Keratinocyte (primary cell): Measurements from ENCODE around the gene VDAC2. TPM values are rescaled to one million over a fixed set of nuclear protein-coding genes. Genes with fewer than 3 reads are reported as not detected.

Source experiments
- DNase-seq: peaks from one replicate; pipeline ENCODE4 v3.0.0-alpha.2; 2011; ENCODE audit warnings: low read depth, missing footprints, low spot score
- FAIRE-seq: peaks from 2 replicates; lab custom pipeline; 2011; peaks lifted over from hg19 to GRCh38; lab: Jason Lieb, UNC
- H2AFZ ChIP-seq: 2 replicates; pipeline ENCODE4 v1.6.0; 2012; ENCODE audit warnings: low read length, control low read depth, inconsistent platforms; ENCODE audit not compliant: control insufficient read depth
- H3K27ac ChIP-seq: 2 replicates; pipeline ENCODE4 v1.5.1; 2011; ENCODE audit warnings: low read length; ENCODE audit not compliant: control insufficient read depth, insufficient read depth
- H3K27me3 ChIP-seq: 3 replicates; pipeline ENCODE4 v1.6.0; 2011; ENCODE audit warnings: low read length; ENCODE audit not compliant: control insufficient read depth, insufficient read depth; ENCODE audit errors: extremely low read depth
- H3K36me3 ChIP-seq, 2 experiments: 2 replicates in 1 of 2; 3 replicates in 1 of 2; pipeline ENCODE4 v1.5.1; 2011; ENCODE audit warnings: low read length in 2 of 2, mild to moderate bottlenecking in 1 of 2; ENCODE audit not compliant: control insufficient read depth in 2 of 2, insufficient read depth in 2 of 2; ENCODE audit errors: extremely low read depth in 1 of 2
- H3K4me1 ChIP-seq: 3 replicates; pipeline ENCODE4 v1.5.1; 2011; ENCODE audit warnings: low read length; ENCODE audit not compliant: control insufficient read depth, insufficient read depth; ENCODE audit errors: extremely low read depth
- H3K4me2 ChIP-seq: 3 replicates; pipeline ENCODE4 v1.6.0; 2011; ENCODE audit warnings: low read depth, low read length; ENCODE audit not compliant: control insufficient read depth, insufficient read depth; ENCODE audit errors: extremely low read depth
- H3K4me3 ChIP-seq, 3 experiments: fragments of 200-600 bp in 1 of 3; sonication (generic) in 1 of 3; 2 replicates in 2 of 3; 3 replicates in 1 of 3; pipeline ENCODE4 v1.5.1; 2011 to 2016; ENCODE audit warnings: low read length in 3 of 3, mild to moderate bottlenecking in 3 of 3, control low read depth in 2 of 3, inconsistent platforms in 1 of 3, low read depth in 1 of 3, mixed read lengths in 1 of 3, mixed run types in 1 of 3, moderate library complexity in 1 of 3; ENCODE audit not compliant: control insufficient read depth in 2 of 3, insufficient read depth in 2 of 3; ENCODE audit errors: extremely low read depth in 1 of 3
- H3K79me2 ChIP-seq: 2 replicates; pipeline ENCODE4 v1.6.0; 2012; ENCODE audit warnings: low read length; ENCODE audit not compliant: control insufficient read depth, insufficient read depth
- H3K9ac ChIP-seq: 3 replicates; pipeline ENCODE4 v1.6.0; 2011; ENCODE audit warnings: low read length; ENCODE audit not compliant: control insufficient read depth, insufficient read depth; ENCODE audit errors: extremely low read depth
- H3K9me1 ChIP-seq: 3 replicates; pipeline ENCODE4 v1.6.0; 2011; ENCODE audit warnings: low read length; ENCODE audit not compliant: control insufficient read depth, insufficient read depth; ENCODE audit errors: extremely low read depth
- H3K9me3 ChIP-seq: 2 replicates; pipeline ENCODE4 v1.5.1; 2012; ENCODE audit warnings: low read depth, low read length; ENCODE audit not compliant: control insufficient read depth
- H4K20me1 ChIP-seq: 3 replicates; pipeline ENCODE4 v1.6.0; 2011; ENCODE audit warnings: low read length; ENCODE audit not compliant: control insufficient read depth, insufficient read depth; ENCODE audit errors: extremely low read depth
- CTCF ChIP-seq, 3 experiments: IDR thresholded peaks in 1 of 3; conservative IDR thresholded peaks in 1 of 3; optimal IDR thresholded peaks in 1 of 3; 2 replicates in 2 of 3; 3 replicates in 1 of 3; pipeline versions ENCODE3 to v1.5.1; 2011; ENCODE audit warnings: low read length in 3 of 3, mild to moderate bottlenecking in 3 of 3, moderate library complexity in 2 of 3, control low read depth in 1 of 3, inconsistent platforms in 1 of 3; ENCODE audit not compliant: insufficient read depth in 2 of 3; ENCODE audit errors: extremely low read depth in 1 of 3
- EZH2 ChIP-seq: IDR thresholded peaks from one replicate; pipeline ENCODE4 v1.6.1; 2012; ENCODE audit warnings: inconsistent platforms, mild to moderate bottlenecking, low read length, moderate library complexity
- dilution Hi-C: fragments of 300-500 bp; cut with MboI; formaldehyde crosslinking; loops from one replicate; pipeline ENCODE4 v1.7.0; 2020; ENCODE audit warnings: low sequenced_read_pairs; ENCODE audit not compliant: extremely low pct_ligation_motif_present
- polyA plus RNA-seq, 5 experiments: library from polyadenylated mRNA; depleted of rRNA in 3 of 5; stranded (reverse) in 3 of 5; stranded (forward) in 1 of 5; unstranded in 1 of 5; fragments of >200 nt; gene quantifications; 1 replicate in 1 of 5; 2 replicates in 3 of 5; 3 replicates in 1 of 5; pipeline versions ENCODE4 v1.2.1 to v1.2.3, GENCODE V29; 2011 to 2012; ENCODE audit warnings: missing spikeins in 2 of 5, low read depth in 1 of 5, low replicate concordance in 1 of 5

The VDAC2 gene
- polyA plus RNA-seq, 1 donor (not counting 4 experiments of a cell fraction or from before 2014, with no cell fraction given), result 152 TPM

- Histone ChIP-seq H3K79me2 (peaks cover 26% of the 10 kb centered on the region), H3K4me1 (peaks cover 61% of the 10 kb centered on the region), H3K9me3 (no peaks in the 10 kb centered on the region), H3K4me2 (peak overlapping the region; percentile 52), H3K27ac (peak overlapping the region; percentile 100), H3K27me3 (no peaks in the 10 kb centered on the region), H3K9ac (peak overlapping the region; percentile 51), H3K36me3 (peaks cover 4 to 10% of the 10 kb centered on the region in 2 experiments), H2AFZ (no peak overlapping the region), H4K20me1 (peaks cover 2% of the 10 kb centered on the region), H3K9me1 (no peaks in the 10 kb centered on the region), H3K4me3 (no peak overlapping the region)
- DNase-seq, result peak; percentile 81
- dilution Hi-C loops, result no loop called here
- FAIRE-seq, result peak; percentile 87
- no peak for TF ChIP-seq CTCF (optimal IDR thresholded peaks at IDR 0.05 in 1 of 3, IDR thresholded peaks at IDR 0.05 in 1 of 3, conservative IDR thresholded peaks at IDR 0.05 in 1 of 3; ENCODE audit: extremely low read depth in 1 of 3, insufficient read depth in 2 of 3, low read length in 3 of 3)
- TF ChIP-seq EZH2, result no peak
Observed at GRCh38 chr10:75208181-75208580, 2.4 kb upstream of the VDAC2 start.

- no peak for TF ChIP-seq EZH2
- TF ChIP-seq CTCF (optimal IDR thresholded peaks at IDR 0.05 in 1 of 3, IDR thresholded peaks at IDR 0.05 in 1 of 3, conservative IDR thresholded peaks at IDR 0.05 in 1 of 3; ENCODE audit: extremely low read depth in 1 of 3, insufficient read depth in 2 of 3, low read length in 3 of 3), result no peak
- Histone ChIP-seq H3K27ac (peak overlapping the region; percentile 100), H3K27me3 (no peaks in the 10 kb centered on the region), H3K4me3 (peak overlapping the region in 2 of 3 experiments; percentile 83 to 96), H2AFZ (no peak overlapping the region), H3K4me1 (peaks cover 67% of the 10 kb centered on the region), H3K9ac (peak overlapping the region; percentile 100), H3K36me3 (peaks cover 4 to 16% of the 10 kb centered on the region in 2 experiments), H3K9me1 (no peaks in the 10 kb centered on the region), H4K20me1 (peaks cover 2% of the 10 kb centered on the region), H3K79me2 (peaks cover 34% of the 10 kb centered on the region), H3K9me3 (no peaks in the 10 kb centered on the region), H3K4me2 (peak overlapping the region; percentile 97)
- no peak for FAIRE-seq
- dilution Hi-C loops, result no loop called here
- no peak for DNase-seq
Observed at GRCh38 chr10:75209086-75209920, 1.3 kb upstream of the VDAC2 start.
